Mammary epithelial cell (primary cell): ENCODE measurements around the gene TENM3.

ENCODE experiments used
- CTCF ChIP-seq, 2 donors: IDR thresholded peaks in 1 of 2; conservative IDR thresholded peaks in 1 of 2; 2 replicates each; pipeline ENCODE4 v1.5.1; 2011 to 2012; ENCODE audit warnings: inconsistent platforms in 2 of 2, low read length in 2 of 2, mild to moderate bottlenecking in 2 of 2, control low read depth in 1 of 2, low read depth in 1 of 2; ENCODE audit not compliant: insufficient read depth in 1 of 2; ENCODE audit errors: extremely low read depth in 1 of 2
- EZH2 ChIP-seq: IDR thresholded peaks from 2 replicates; pipeline ENCODE4 v1.6.1; 2012; ENCODE audit warnings: low read length, inconsistent platforms, borderline replicate concordance

- TF ChIP-seq CTCF (conservative IDR thresholded peaks at IDR 0.05 in 1 of 2, IDR thresholded peaks at IDR 0.05 in 1 of 2; ENCODE audit: extremely low read depth in 1 of 2, insufficient read depth in 1 of 2, low read depth in 1 of 2, low read length in 2 of 2) (no peak), EZH2 (no peak)
Measured at GRCh38 chr4:182215148-182215547, 28.1 kb upstream of the TENM3 start.
